ENCODE measurements around the gene FAM163A. TPM values are rescaled to one million over a fixed set of nuclear protein-coding genes. Genes with fewer than 3 reads are reported as not detected.
A peak's percentile ranks its signal among the peaks of the same experiment; 100 is the strongest.

Gene FAM163A
- total RNA-seq, 1 donor = under 0.01 TPM

DNA sequence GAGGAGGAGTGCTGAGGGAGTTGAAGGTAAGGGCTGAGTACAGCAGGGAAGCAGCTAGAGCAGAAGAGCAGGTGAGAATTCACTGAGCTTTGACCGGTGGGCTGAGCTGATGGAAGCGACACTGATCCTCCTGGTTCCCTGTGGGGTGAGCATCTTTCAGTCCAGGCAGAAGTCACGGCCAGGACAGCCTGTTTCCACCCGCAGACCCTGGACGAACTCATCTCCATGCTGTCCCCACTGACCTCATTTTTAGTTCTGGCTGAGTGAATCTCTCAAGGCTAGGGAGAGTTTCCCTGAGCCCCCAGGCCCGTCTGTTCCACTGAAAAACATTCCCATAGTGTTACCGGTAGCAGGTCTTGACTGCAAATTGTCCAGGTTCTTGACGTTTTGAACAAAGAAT is 31.5 kb downstream of the FAM163A start:
- H3K4me3 ChIP-seq (ENCODE audit: low read depth, low read length) = no peak overlapping the region
- no peak for DNase-seq (ENCODE audit: low read depth)
- TF ChIP-seq, protein P1, sequence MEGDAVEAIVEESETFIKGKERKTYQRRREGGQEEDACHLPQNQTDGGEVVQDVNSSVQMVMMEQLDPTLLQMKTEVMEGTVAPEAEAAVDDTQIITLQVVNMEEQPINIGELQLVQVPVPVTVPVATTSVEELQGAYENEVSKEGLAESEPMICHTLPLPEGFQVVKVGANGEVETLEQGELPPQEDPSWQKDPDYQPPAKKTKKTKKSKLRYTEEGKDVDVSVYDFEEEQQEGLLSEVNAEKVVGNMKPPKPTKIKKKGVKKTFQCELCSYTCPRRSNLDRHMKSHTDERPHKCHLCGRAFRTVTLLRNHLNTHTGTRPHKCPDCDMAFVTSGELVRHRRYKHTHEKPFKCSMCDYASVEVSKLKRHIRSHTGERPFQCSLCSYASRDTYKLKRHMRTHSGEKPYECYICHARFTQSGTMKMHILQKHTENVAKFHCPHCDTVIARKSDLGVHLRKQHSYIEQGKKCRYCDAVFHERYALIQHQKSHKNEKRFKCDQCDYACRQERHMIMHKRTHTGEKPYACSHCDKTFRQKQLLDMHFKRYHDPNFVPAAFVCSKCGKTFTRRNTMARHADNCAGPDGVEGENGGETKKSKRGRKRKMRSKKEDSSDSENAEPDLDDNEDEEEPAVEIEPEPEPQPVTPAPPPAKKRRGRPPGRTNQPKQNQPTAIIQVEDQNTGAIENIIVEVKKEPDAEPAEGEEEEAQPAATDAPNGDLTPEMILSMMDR (IDR thresholded peaks at IDR 0.05; ENCODE audit: insufficient read depth, low read depth, low read length) = no peak

GRCh38 chr1:179775009-179775408 is 31.9 kb downstream of the FAM163A start:
- TF ChIP-seq, protein P1 (IDR thresholded peaks at IDR 0.05; ENCODE audit: insufficient read depth, low read depth, low read length) = no peak
- H3K4me3 ChIP-seq (ENCODE audit: low read depth, low read length) = no peak overlapping the region
- no peak for DNase-seq (ENCODE audit: low read depth)

- DNase-seq (ENCODE audit: low read depth) = no peak
- TF ChIP-seq, protein P1 (IDR thresholded peaks at IDR 0.05; ENCODE audit: insufficient read depth, low read depth, low read length) = no peak
- no peak overlapping the region for H3K4me3 ChIP-seq (ENCODE audit: low read depth, low read length)
Observed at GRCh38 chr1:179776831-179777230, 33.7 kb downstream of the FAM163A start.

DNA sequence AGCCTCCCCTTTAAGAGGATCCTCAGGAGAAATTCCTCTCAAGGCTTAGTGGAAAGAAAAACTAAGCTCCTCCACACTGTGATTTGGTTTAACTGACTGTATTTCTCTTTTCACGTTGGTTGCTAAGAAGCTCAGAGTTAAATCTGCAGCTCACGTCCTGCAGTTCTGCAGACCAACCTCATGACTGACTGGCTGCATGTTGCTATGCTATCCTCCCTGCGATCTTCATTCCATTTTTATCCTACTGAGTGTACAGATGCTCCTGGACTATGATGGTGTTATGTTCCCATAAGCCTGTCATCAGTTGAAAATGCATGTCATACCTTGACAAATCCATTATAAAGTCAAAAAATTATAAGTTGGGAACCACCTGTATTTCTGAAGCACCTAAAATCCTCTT is 34.6 kb downstream of the FAM163A start:
- no peak for DNase-seq (ENCODE audit: low read depth)
- TF ChIP-seq, protein P1 (IDR thresholded peaks at IDR 0.05; ENCODE audit: insufficient read depth, low read depth, low read length) = no peak
- no peak overlapping the region for H3K4me3 ChIP-seq (ENCODE audit: low read depth, low read length)

DNA sequence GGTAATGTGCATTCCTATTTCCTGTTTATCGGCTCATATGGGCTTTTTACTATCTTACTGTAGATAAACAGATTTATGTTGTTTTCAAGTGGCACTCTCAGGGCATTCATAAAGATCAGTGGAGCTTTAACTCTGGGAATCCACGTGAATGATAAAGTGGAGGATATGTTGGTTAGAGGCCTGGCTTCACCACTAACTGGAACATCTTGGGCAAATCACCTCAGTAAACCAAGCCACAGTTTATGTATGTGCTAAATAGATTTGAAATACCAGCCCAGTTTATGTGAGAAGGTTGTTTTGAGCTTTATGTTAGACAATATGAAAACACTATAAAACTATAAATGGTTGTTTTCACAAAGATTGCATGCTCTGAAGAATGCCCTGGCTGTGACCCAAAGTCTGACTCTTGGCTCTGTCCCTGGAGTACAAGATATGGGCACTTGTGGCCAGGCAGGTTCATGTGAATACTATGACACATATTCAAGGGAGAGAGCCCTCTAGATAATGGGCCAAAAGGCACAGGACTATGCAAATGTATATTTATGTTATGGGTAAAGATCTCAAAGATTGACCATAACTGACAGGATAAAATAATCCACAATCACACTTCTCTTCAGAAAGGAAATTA is 36.7 kb downstream of the FAM163A start:
- DNase-seq (ENCODE audit: low read depth) = peak; percentile 65
- TF ChIP-seq, protein P1 (IDR thresholded peaks at IDR 0.05; ENCODE audit: insufficient read depth, low read depth, low read length) = no peak
- H3K4me3 ChIP-seq (ENCODE audit: low read depth, low read length) = no peak overlapping the region

GRCh38 chr1:179781962-179782361 is 38.9 kb downstream of the FAM163A start:
- peak; percentile 92 for DNase-seq (ENCODE audit: low read depth)
- no peak overlapping the region for H3K4me3 ChIP-seq (ENCODE audit: low read depth, low read length)
- TF ChIP-seq, protein P1 (IDR thresholded peaks at IDR 0.05; ENCODE audit: insufficient read depth, low read depth, low read length) = no peak

- TF ChIP-seq, protein P1 (IDR thresholded peaks at IDR 0.05; ENCODE audit: insufficient read depth, low read depth, low read length) = no peak
- peak; percentile 51 for DNase-seq (ENCODE audit: low read depth)
- H3K4me3 ChIP-seq (ENCODE audit: low read depth, low read length) = no peak overlapping the region
Observed at GRCh38 chr1:179785031-179785431, 41.9 kb downstream of the FAM163A start.

All from fibroblast of villous mesenchyme (primary cell).